IPS DF 6.9 (cell line): ENCODE measurements around the gene DNAJC9.

Source experiments
- DNase-seq: peaks from one replicate; pipeline ENCODE4 v3.0.0-alpha.2; 2013; ENCODE audit warnings: low read depth, low spot score
- H3K27ac ChIP-seq: one replicate; pipeline ENCODE4 v1.5.1; 2013; ENCODE audit warnings: low read length, control low read depth
- H3K27me3 ChIP-seq: 2 replicates; pipeline ENCODE4 v1.6.1; 2013; ENCODE audit warnings: mild to moderate bottlenecking, low read length; ENCODE audit not compliant: control insufficient read depth, insufficient read depth
- H3K36me3 ChIP-seq: 2 replicates; pipeline ENCODE4 v1.6.1; 2013; ENCODE audit warnings: low read length; ENCODE audit not compliant: control insufficient read depth, insufficient read depth
- H3K4me1 ChIP-seq: 2 replicates; pipeline ENCODE4 v1.6.1; 2013; ENCODE audit warnings: low read length; ENCODE audit not compliant: control insufficient read depth, insufficient read depth
- H3K4me3 ChIP-seq: 2 replicates; pipeline ENCODE4 v1.5.1; 2013; ENCODE audit warnings: mild to moderate bottlenecking, low read length
- H3K9me3 ChIP-seq: 2 replicates; pipeline ENCODE4 v1.6.1; 2013; ENCODE audit warnings: low read length, inconsistent platforms; ENCODE audit not compliant: control insufficient read depth, insufficient read depth
- WGBS: extraction: QIAGEN DNeasy Blood & Tissue Kit; methylation state at CpG from one replicate; pipeline ENCODE4 v1.1.7; 2013; ENCODE audit warnings: mixed read lengths, missing lambda C conversion rate; ENCODE audit not compliant: insufficient read length, insufficient coverage; 5-methylcytosine and 5-hydroxymethylcytosine counted together

Gene DNAJC9

DNA sequence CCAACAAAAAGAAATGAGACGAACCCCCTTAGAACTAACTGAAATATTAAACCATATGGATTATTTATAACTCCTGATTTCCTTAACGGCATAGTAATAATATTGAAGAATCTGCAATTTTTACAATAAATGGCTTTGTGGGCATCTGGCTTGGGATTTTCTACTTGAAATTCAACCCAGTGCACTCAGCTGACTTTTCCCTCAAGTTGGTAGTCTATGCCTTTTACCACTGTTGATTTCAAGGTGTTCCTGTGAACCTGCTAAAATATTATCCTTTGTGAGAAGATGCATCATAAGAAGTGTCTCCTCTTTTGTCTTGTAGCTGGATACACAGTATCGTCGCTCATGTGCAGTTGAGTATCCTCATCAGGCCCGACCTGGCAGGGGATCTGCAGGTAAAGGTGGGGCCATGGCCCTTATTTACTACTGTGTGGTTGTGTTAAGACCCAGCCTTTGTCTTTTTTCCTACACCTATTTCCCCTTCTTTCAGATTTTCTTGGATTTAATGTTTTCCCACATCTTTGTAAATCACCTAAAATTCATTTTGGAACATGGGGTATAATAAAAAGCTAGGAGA is 8.0 kb downstream of the DNAJC9 start:
- no peaks in the 10 kb centered on the region for H3K27me3 ChIP-seq
- no peak overlapping the region for H3K27ac ChIP-seq
- no peak overlapping the region for H3K4me3 ChIP-seq
- H3K36me3 ChIP-seq = peaks cover 27% of the 10 kb centered on the region; the same call in 1 of the 2 replicates
- no peak for DNase-seq
- no peaks in the 10 kb centered on the region for H3K9me3 ChIP-seq
- H3K4me1 ChIP-seq = no peaks in the 10 kb centered on the region
- WGBS = no CpG with 5 or more reads among the region's 5 CpGs

- peaks cover 11% of the 10 kb centered on the region; the same call in 1 of the 2 replicates for H3K36me3 ChIP-seq
Measured at GRCh38 chr10:73234695-73235094, 12.4 kb downstream of the DNAJC9 start.

GRCh38 chr10:73233883-73234282 is 13.2 kb downstream of the DNAJC9 start:
- peaks cover 8% of the 10 kb centered on the region; the same call in 1 of the 2 replicates for H3K36me3 ChIP-seq
- H3K4me1 ChIP-seq = no peaks in the 10 kb centered on the region
- no peak for DNase-seq
- H3K9me3 ChIP-seq = no peaks in the 10 kb centered on the region
- no peaks in the 10 kb centered on the region for H3K27me3 ChIP-seq
- no CpG with 5 or more reads among the region's 2 CpGs for WGBS
- H3K27ac ChIP-seq = no peak overlapping the region
- no peak overlapping the region for H3K4me3 ChIP-seq

More at GRCh38 chr10:73234695-73235094, 12.4 kb downstream of the DNAJC9 start:
- H3K27me3 ChIP-seq = no peaks in the 10 kb centered on the region
- H3K4me1 ChIP-seq = no peaks in the 10 kb centered on the region
- H3K27ac ChIP-seq = no peak overlapping the region
- DNase-seq = no peak
- no peaks in the 10 kb centered on the region for H3K9me3 ChIP-seq
- no peak overlapping the region for H3K4me3 ChIP-seq
- WGBS = no CpG with 5 or more reads among the region's 7 CpGs

- no peak for DNase-seq
- H3K36me3 ChIP-seq = peaks cover 8% of the 10 kb centered on the region; the same call in 1 of the 2 replicates
- WGBS = no CpG with 5 or more reads among the region's 8 CpGs
- H3K4me1 ChIP-seq = no peaks in the 10 kb centered on the region
- no peaks in the 10 kb centered on the region for H3K9me3 ChIP-seq
- no peak overlapping the region for H3K27ac ChIP-seq
- no peak overlapping the region for H3K4me3 ChIP-seq
- no peaks in the 10 kb centered on the region for H3K27me3 ChIP-seq
Measured at GRCh38 chr10:73232887-73233286, 14.2 kb downstream of the DNAJC9 start.

DNA sequence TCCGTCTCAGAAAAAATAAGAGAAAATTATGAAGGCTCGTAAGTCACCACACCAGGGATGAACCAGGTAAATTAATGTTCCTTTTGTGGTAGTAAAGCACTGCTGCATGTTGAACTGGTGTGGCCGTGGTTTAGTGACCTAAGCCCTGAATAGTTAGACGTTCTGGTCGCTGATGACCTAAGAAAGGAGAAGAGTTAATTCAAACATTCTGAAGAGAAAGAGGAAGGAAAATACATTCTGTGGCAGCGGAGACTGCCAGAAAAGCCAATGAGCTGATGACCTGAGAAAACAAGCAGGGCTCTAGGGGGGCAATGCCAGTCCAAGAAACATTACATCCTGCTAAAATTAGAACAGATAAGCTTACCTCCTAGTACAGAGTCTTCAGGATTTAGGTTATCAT is 17.5 kb downstream of the DNAJC9 start:
- no peak overlapping the region for H3K27ac ChIP-seq
- H3K9me3 ChIP-seq = no peaks in the 10 kb centered on the region
- H3K4me3 ChIP-seq = no peak overlapping the region
- H3K36me3 ChIP-seq = no peaks in the 10 kb centered on the region
- no peak for DNase-seq
- no peaks in the 10 kb centered on the region for H3K27me3 ChIP-seq
- H3K4me1 ChIP-seq = no peaks in the 10 kb centered on the region
- WGBS = no CpG with 5 or more reads among the region's 6 CpGs

DNA sequence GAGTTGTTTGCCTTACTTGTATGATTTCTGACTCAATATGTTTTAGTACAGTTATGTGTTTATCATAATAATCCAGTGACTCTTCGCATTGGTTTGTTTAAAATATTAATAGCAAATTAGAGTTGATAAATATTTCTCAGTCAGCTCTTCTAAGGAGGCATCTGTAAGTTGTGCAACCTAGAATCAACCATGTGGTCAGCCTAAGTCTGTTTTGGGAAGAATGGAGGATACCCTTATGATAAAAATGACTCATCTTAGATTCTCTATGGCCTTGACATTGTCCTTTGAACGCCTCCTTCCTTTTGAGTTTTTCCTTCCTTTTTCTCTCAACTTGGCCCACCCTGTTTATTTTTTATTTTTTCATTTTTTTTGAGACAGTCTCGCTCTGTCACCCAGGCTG is 18.8 kb downstream of the DNAJC9 start:
- DNase-seq = no peak
- Histone ChIP-seq H3K9me3 (no peaks in the 10 kb centered on the region), H3K36me3 (no peaks in the 10 kb centered on the region), H3K4me1 (no peaks in the 10 kb centered on the region), H3K27me3 (no peaks in the 10 kb centered on the region), H3K4me3 (no peak overlapping the region), H3K27ac (no peak overlapping the region)
- no CpG with 5 or more reads among the region's 3 CpGs for WGBS

DNA sequence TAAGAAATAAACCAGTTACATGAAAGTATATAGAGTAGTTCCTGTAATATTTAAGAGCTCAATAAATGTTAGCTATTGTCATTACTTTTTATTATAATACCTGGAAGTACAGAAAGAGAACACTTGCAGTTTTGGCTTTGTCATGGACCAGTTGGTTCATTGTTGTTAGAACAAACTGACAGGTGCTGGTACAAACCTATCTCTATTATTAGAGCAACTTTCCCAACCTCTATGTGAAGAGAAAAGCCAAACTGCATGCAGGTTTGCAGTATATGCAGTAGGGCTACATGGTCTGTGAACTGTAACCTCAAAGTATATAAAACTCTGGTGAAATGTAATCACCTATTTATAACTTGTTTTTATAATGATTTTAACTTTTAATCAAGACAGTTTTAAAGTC is 20.4 kb downstream of the DNAJC9 start:
- Histone ChIP-seq H3K9me3 (no peaks in the 10 kb centered on the region), H3K4me1 (no peaks in the 10 kb centered on the region), H3K36me3 (no peaks in the 10 kb centered on the region), H3K27ac (no peak overlapping the region), H3K4me3 (no peak overlapping the region), H3K27me3 (no peaks in the 10 kb centered on the region)
- no peak for DNase-seq

DNA sequence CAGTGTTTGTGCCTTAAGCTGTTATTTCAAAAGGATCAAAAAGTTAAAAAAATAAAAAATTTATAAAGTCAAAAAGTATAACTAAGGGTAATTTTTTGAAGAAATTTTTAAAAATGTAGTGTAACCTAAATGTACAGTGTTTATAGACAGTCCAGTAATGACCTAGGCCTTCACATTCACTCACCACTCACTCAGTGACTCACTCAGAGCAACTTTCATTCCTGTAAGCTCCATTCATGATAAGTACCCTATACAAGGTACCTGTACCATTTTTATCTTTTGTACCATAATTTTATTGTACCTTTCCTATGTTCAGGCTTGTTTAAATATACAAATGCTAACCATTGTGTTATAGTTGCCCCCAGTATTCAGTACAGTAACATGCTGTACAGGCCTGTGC is 21.5 kb downstream of the DNAJC9 start:
- no peak for DNase-seq
- Histone ChIP-seq H3K4me3 (no peak overlapping the region), H3K9me3 (no peaks in the 10 kb centered on the region), H3K4me1 (no peaks in the 10 kb centered on the region), H3K36me3 (no peaks in the 10 kb centered on the region), H3K27ac (no peak overlapping the region), H3K27me3 (no peaks in the 10 kb centered on the region)

GRCh38 chr10:73220989-73221388 is 26.1 kb downstream of the DNAJC9 start:
- Histone ChIP-seq H3K4me3 (no peak overlapping the region), H3K27me3 (no peaks in the 10 kb centered on the region), H3K36me3 (no peaks in the 10 kb centered on the region; the same call in 1 of the 2 replicates), H3K27ac (no peak overlapping the region), H3K9me3 (no peaks in the 10 kb centered on the region), H3K4me1 (no peaks in the 10 kb centered on the region)
- WGBS = no CpG with 5 or more reads among the region's 1 CpG
- DNase-seq = no peak

DNA sequence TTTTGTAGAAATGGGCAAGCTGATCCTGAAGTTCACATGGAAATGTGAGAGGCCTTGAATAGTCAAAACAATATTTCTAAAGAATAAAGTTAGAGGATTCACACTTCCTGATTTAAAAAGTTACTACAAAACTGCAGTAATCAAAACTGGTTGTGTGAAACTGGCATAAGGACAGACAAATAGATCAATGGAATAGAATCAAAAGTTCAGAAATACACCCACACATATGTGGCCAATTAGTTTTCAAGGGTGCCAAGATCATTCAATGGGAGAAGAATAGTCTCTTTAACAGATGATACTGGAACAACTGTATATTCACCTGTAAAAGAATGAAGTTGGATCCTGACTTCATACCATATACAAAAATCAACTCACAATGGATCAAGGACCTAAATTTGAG is 27.7 kb downstream of the DNAJC9 start:
- no peak for DNase-seq
- H3K4me1 ChIP-seq = no peaks in the 10 kb centered on the region
- H3K4me3 ChIP-seq = no peak overlapping the region
- no peak overlapping the region for H3K27ac ChIP-seq
- no peaks in the 10 kb centered on the region for H3K9me3 ChIP-seq
- H3K27me3 ChIP-seq = no peaks in the 10 kb centered on the region
- no peaks in the 10 kb centered on the region; the same call in 1 of the 2 replicates for H3K36me3 ChIP-seq

GRCh38 chr10:73218431-73219191 is 28.4 kb downstream of the DNAJC9 start:
- no peak overlapping the region for H3K27ac ChIP-seq
- no CpG with 5 or more reads among the region's 2 CpGs for WGBS
- H3K9me3 ChIP-seq = no peaks in the 10 kb centered on the region
- DNase-seq = peak; percentile 5
- no peaks in the 10 kb centered on the region for H3K27me3 ChIP-seq
- no peaks in the 10 kb centered on the region; the same call in 1 of the 2 replicates for H3K36me3 ChIP-seq
- no peaks in the 10 kb centered on the region for H3K4me1 ChIP-seq
- no peak overlapping the region for H3K4me3 ChIP-seq
